MCF 10A (cell line): ENCODE measurements around the gene FABP7. TPM values are rescaled to one million over a fixed set of nuclear protein-coding genes. Genes with fewer than 3 reads are reported as not detected.
"Not testable (repeated sequence)": the region's sequence is repeated elsewhere in the genome, so short reads cannot be mapped to it uniquely, and the experiment has no call there.

ENCODE experiments used
- BruUV-seq: library from RNA; stranded (reverse); fragments of 400-500 nt; replicated peaks from 2 replicates; lab custom pipeline; 2021; lab: Mats Ljungman, UMichigan
- CTCF ChIA-PET: fragments of 300-600 bp; sonication (Branson Sonifier 250); formaldehyde crosslinking; extraction: SDS; loops from one replicate; lab custom pipeline; 2021; ENCODE audit warnings: antibody characterized with exemption, inconsistent platforms; lab: Yijun Ruan, JAX
- POLR2A ChIA-PET: fragments of 300-600, 350-650 bp; sonication (Branson Sonifier 250); formaldehyde crosslinking; extraction: SDS; loops from one replicate; lab custom pipeline; 2020; ENCODE audit warnings: antibody characterized with exemption, inconsistent platforms; lab: Yijun Ruan, JAX
- DNase-seq: peaks from one replicate; pipeline ENCODE4 v3.0.0-alpha.2; 2018; ENCODE audit not compliant: unreplicated experiment
- H3K27ac Mint-ChIP-seq: one replicate; pipeline ENCODE4 v1.8.0; 2022; ENCODE audit warnings: mild to moderate bottlenecking, low read depth, mixed read lengths; ENCODE audit not compliant: unreplicated experiment
- H3K27me3 Mint-ChIP-seq: one replicate; pipeline ENCODE4 v1.8.0; 2022; ENCODE audit warnings: mixed read lengths; ENCODE audit not compliant: insufficient read depth, unreplicated experiment
- H3K36me3 Mint-ChIP-seq: one replicate; pipeline ENCODE4 v1.8.0; 2022; ENCODE audit warnings: mild to moderate bottlenecking, moderate library complexity, mixed read lengths; ENCODE audit not compliant: insufficient read depth, unreplicated experiment
- H3K4me1 Mint-ChIP-seq: one replicate; pipeline ENCODE4 v1.8.0; 2022; ENCODE audit warnings: mixed read lengths; ENCODE audit not compliant: insufficient read depth, unreplicated experiment
- H3K4me3 Mint-ChIP-seq: one replicate; pipeline ENCODE4 v1.8.0; 2022; ENCODE audit warnings: mild to moderate bottlenecking, moderate library complexity, mixed read lengths; ENCODE audit not compliant: unreplicated experiment
- H3K9me3 Mint-ChIP-seq: one replicate; pipeline ENCODE4 v1.8.0; 2022; ENCODE audit warnings: mixed read lengths; ENCODE audit not compliant: unreplicated experiment
- intact Hi-C: fragments of 100-400 bp; cut with micrococcal nuclease; formaldehyde crosslinking; loops from 2 replicates; pipeline ENCODE4 v1.14.1; 2022
- total RNA-seq: library from RNA; stranded (reverse); gene quantifications from 2 replicates; pipeline ENCODE4 v1.2.3, GENCODE V29; 2022
- TF ChIP-seq, protein P1 (sequence below): fragments of 200-600 bp; IDR thresholded peaks from one replicate; pipeline ENCODE4 v1.8.0; 2022; ENCODE audit warnings: antibody characterized with exemption, mild to moderate bottlenecking; ENCODE audit not compliant: unreplicated experiment

The FABP7 gene
- total RNA-seq, 1 experiment from 2014 or later, result not detected

GRCh38 chr6:122747573-122747972 lies 31.9 kb upstream of the FABP7 start:
- TF ChIP-seq, protein P1, sequence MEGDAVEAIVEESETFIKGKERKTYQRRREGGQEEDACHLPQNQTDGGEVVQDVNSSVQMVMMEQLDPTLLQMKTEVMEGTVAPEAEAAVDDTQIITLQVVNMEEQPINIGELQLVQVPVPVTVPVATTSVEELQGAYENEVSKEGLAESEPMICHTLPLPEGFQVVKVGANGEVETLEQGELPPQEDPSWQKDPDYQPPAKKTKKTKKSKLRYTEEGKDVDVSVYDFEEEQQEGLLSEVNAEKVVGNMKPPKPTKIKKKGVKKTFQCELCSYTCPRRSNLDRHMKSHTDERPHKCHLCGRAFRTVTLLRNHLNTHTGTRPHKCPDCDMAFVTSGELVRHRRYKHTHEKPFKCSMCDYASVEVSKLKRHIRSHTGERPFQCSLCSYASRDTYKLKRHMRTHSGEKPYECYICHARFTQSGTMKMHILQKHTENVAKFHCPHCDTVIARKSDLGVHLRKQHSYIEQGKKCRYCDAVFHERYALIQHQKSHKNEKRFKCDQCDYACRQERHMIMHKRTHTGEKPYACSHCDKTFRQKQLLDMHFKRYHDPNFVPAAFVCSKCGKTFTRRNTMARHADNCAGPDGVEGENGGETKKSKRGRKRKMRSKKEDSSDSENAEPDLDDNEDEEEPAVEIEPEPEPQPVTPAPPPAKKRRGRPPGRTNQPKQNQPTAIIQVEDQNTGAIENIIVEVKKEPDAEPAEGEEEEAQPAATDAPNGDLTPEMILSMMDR, result no peak
- POLR2A ChIA-PET, result no interaction called here
- H3K4me3 Mint-ChIP-seq, result no peak overlapping the region
- DNase-seq, result no peak
- no peaks in the 10 kb centered on the region for H3K4me1 Mint-ChIP-seq
- no peak overlapping the region for H3K27ac Mint-ChIP-seq
- H3K9me3 Mint-ChIP-seq, result no peaks in the 10 kb centered on the region
- no peaks in the 10 kb centered on the region for H3K36me3 Mint-ChIP-seq
- H3K27me3 Mint-ChIP-seq, result no peaks in the 10 kb centered on the region
- intact Hi-C loops, result no loop called here
- CTCF ChIA-PET, result interaction anchor here (9.1 kb wide), 1 partner anchor 91 kb away, joined by 136 read pairs; no protein-coding TSS in a partner anchor
- BruUV-seq, result no TSS peak

DNA sequence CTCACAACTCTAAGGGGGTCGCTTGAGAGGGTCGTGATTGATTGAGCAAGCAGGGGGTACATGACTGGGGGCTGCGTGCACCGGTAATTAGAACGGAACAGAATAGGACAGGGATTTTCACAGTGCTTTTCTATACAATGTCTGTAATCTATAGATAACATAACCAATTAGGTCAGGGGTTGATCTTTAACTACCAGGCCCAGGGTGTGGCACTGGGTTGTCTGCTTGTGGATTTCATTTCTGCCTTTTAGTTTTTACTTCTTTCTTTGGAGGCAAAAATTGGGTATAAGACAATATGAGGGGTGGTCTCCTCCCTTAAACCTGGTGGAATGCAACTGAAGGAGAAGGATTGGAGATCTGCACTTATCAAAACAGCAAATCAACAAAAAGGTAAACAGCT lies 30.6 kb upstream of the FABP7 start:
- intact Hi-C loops, BruUV-seq, DNase-seq, POLR2A ChIA-PET, H3K27ac Mint-ChIP-seq, H3K27me3 Mint-ChIP-seq, H3K36me3 Mint-ChIP-seq, H3K4me1 Mint-ChIP-seq, H3K9me3 Mint-ChIP-seq, H3K4me3 Mint-ChIP-seq: not testable (repeated sequence)
- CTCF ChIA-PET, result interaction anchor here (0.6 to 6.6 kb wide), 4 partner anchors 15 to 90 kb away, joined by 3 to 42 read pairs (median 4); no protein-coding TSS in a partner anchor

DNA sequence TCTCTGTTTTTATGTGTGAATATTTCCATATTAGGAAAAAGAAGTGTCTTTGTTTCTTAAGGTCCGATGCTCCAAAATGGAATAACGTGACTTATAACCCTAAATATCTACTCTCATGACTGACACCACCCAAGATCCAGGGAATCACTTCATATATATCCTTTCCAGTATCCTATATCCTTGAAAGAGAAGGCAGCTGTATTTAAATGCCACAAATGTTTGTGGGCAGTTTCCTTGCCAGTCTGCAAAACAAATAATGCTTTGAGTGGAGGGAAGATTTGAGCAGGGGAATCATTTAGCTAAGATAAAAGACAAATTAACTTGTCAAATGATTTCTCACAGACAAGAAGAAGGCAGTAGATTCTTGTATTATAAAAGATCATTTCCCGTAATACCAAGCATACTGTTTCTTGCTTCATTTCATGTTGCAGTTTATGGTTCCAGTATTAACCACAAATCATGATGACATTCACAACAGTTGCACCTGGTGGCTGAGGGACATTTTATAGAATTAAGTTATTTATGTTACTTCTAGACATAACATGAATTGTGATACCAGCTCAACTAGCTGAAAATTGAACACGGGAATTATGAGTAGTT lies 30.0 kb upstream of the FABP7 start:
- H3K27me3 Mint-ChIP-seq, result no peaks in the 10 kb centered on the region
- ChIA-PET POLR2A (interaction anchor here (0.7 kb wide), 1 partner anchor 881 kb away, joined by 4 read pairs; no protein-coding TSS in a partner anchor), CTCF (interaction anchor here (0.7 to 6.6 kb wide), 3 partner anchors 16 to 90 kb away, joined by 3 to 42 read pairs (median 3); no protein-coding TSS in a partner anchor)
- TF ChIP-seq, protein P1, result no peak
- intact Hi-C loops, result no loop called here
- no peak overlapping the region for H3K27ac Mint-ChIP-seq
- no peak for DNase-seq
- H3K4me3 Mint-ChIP-seq, result no peak overlapping the region
- H3K36me3 Mint-ChIP-seq, result no peaks in the 10 kb centered on the region
- H3K4me1 Mint-ChIP-seq, result no peaks in the 10 kb centered on the region
- no peaks in the 10 kb centered on the region for H3K9me3 Mint-ChIP-seq
- no TSS peak for BruUV-seq

DNA sequence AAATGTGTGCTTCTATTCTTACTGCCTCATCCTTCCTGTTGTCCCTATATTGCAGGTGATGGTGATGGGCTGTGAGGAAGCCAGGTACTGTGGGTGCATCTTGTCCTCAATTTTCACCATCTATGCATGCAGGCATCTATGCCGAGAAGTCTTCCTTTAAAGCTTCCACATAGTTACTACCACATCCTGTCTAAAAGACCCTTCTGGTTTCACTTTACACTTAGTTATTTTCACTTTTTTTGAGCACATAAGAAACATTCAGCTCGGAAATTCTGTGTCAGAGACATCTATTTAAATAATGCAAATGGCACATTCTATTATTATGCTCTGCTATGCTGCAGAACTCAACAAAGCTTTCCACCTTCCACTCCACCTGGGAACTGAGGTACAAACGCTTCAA lies 28.2 kb upstream of the FABP7 start:
- Mint-ChIP-seq H3K4me1 (no peaks in the 10 kb centered on the region), H3K9me3 (no peaks in the 10 kb centered on the region), H3K4me3 (no peak overlapping the region), H3K27ac (no peak overlapping the region), H3K27me3 (no peaks in the 10 kb centered on the region), H3K36me3 (no peaks in the 10 kb centered on the region)
- BruUV-seq, result no TSS peak
- no peak for DNase-seq
- CTCF ChIA-PET, result interaction anchor here (0.8 to 6.6 kb wide), 3 partner anchors 11 to 637 kb away, joined by 3 to 42 read pairs (median 5); no protein-coding TSS in a partner anchor
- intact Hi-C loops, result no loop called here
- POLR2A ChIA-PET, result interaction anchor here (1.6 kb wide), 1 partner anchor 38 kb away, joined by 5 read pairs; the partner anchor contains the start of gene SMPDL3A
- TF ChIP-seq, protein P1, result no peak
